ENCODE measurements around the gene ITIH2. TPM values are rescaled to one million over a fixed set of nuclear protein-coding genes. Genes with fewer than 3 reads are reported as not detected.

The ITIH2 gene
- total and polyA plus RNA-seq, 2 of the 8 experiments (the other 6 are each of a cell fraction or from before 2014, with no cell fraction given) = not detected

DNA sequence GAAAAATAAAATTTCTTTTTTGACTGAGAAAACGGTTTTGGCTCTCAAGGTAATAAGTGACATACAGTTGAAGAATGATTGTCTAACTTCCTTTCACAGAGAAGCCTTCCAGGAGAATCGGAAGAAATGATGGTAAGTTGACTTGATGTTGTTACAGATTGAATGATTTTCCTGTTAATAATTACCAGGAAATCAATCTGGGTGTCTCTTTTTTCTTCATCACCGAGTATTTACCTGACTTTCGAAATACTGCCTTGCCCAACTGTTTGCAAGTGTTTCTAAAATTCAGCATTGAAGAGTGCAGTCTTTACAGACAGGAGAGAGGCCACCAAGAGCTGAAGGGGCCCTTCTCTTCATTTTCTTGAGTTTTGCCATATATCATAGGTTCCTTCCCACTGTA lies 4.0 kb downstream of the ITIH2 start (continued):
- TF ChIP-seq BCL11A (IDR thresholded peaks at IDR 0.05; ENCODE audit: low read depth in 2 of 2, low read length in 2 of 2) (no peak), EZH2 (IDR thresholded peaks at IDR 0.05; ENCODE audit: low read depth, low read length, severe bottlenecking) (no peak), TCF12 (IDR thresholded peaks at IDR 0.05; ENCODE audit: low read depth, low read length) (no peak)

All from H1 (cell line).